OCI-LY1 (cell line): ENCODE results near the gene PDIK1L.

Experiments
- H2AFZ ChIP-seq: fragments of 200-600 bp; sonication (generic), shearing (Covaris generic); 2 replicates; pipeline ENCODE4 v1.6.0; 2014; ENCODE audit warnings: antibody characterized with exemption, mild to moderate bottlenecking, low read length
- H3F3A ChIP-seq: fragments of 200-600 bp; sonication (generic), shearing (Covaris generic); 2 replicates; pipeline ENCODE4 v1.6.0; 2014; ENCODE audit warnings: mild to moderate bottlenecking, antibody characterized with exemption, low read length, moderate library complexity; ENCODE audit not compliant: insufficient read depth
- H3K27ac ChIP-seq: fragments of 200-600 bp; sonication (generic); 2 replicates; pipeline ENCODE4 v1.5.1; 2014; ENCODE audit warnings: low read length, mixed run types, mild to moderate bottlenecking, low read depth; ENCODE audit not compliant: poor library complexity, severe bottlenecking
- H3K27me3 ChIP-seq: fragments of 200-600 bp; sonication (generic); 2 replicates; pipeline ENCODE4 v1.6.0; 2014; ENCODE audit warnings: antibody characterized with exemption, mild to moderate bottlenecking, low read length, moderate library complexity; ENCODE audit not compliant: insufficient read depth
- H3K36me3 ChIP-seq: fragments of 200-600 bp; sonication (generic); 2 replicates; pipeline ENCODE4 v1.6.1; 2014; ENCODE audit warnings: mild to moderate bottlenecking, antibody characterized with exemption, low read length, moderate library complexity, mixed read lengths; ENCODE audit not compliant: insufficient read depth
- H3K4me1 ChIP-seq: fragments of 200-600 bp; sonication (generic); 2 replicates; pipeline ENCODE4 v1.5.1; 2014; ENCODE audit warnings: mild to moderate bottlenecking, low read length, moderate library complexity; ENCODE audit not compliant: insufficient read depth, severe bottlenecking
- H3K4me2 ChIP-seq: fragments of 200-600 bp; sonication (generic), shearing (Covaris generic); 2 replicates; pipeline ENCODE4 v1.6.1; 2014; ENCODE audit warnings: low read length
- H3K4me3 ChIP-seq: fragments of 200-600 bp; sonication (generic); 2 replicates; pipeline ENCODE4 v1.5.1; 2014; ENCODE audit warnings: low read length, low read depth, mild to moderate bottlenecking, mixed read lengths; ENCODE audit not compliant: poor library complexity, severe bottlenecking
- H3K79me2 ChIP-seq: fragments of 200-600 bp; shearing (Covaris generic); 2 replicates; pipeline ENCODE4 v1.6.1; 2016; ENCODE audit warnings: mixed run types, low read length, mixed read lengths; ENCODE audit not compliant: insufficient read depth
- H3K9ac ChIP-seq: fragments of 200-600 bp; sonication (generic), shearing (Covaris generic); 2 replicates; pipeline ENCODE4 v1.6.1; 2014; ENCODE audit warnings: mild to moderate bottlenecking, low read length, mixed read lengths
- H3K9me2 ChIP-seq: fragments of 200-600 bp; sonication (generic), shearing (Covaris generic); 2 replicates; pipeline ENCODE4 v1.6.1; 2014; ENCODE audit warnings: low read depth, mild to moderate bottlenecking, low read length, mixed read lengths
- H3K9me3 ChIP-seq: fragments of 200-600 bp; shearing (Covaris generic); 2 replicates; pipeline ENCODE4 v1.6.1; 2014; ENCODE audit warnings: low read length, mixed read lengths
- H4K20me1 ChIP-seq: fragments of 200-600 bp; sonication (generic), shearing (Covaris generic); 2 replicates; pipeline ENCODE4 v1.6.0; 2016; ENCODE audit warnings: mild to moderate bottlenecking, low read length; ENCODE audit not compliant: insufficient read depth
- EZH2 ChIP-seq: fragments of 200-600 bp; sonication (generic), shearing (Covaris generic); IDR thresholded peaks from 2 replicates; pipeline ENCODE4 v1.8.0; 2017; ENCODE audit warnings: borderline replicate concordance, mixed run types, mild to moderate bottlenecking, antibody characterized with exemption, low read length, moderate library complexity, mixed read lengths
- TF ChIP-seq, protein P1 (sequence below): fragments of 200-600 bp; sonication (generic), shearing (Covaris generic); IDR thresholded peaks from 2 replicates; pipeline ENCODE4 v1.5.1; 2017; ENCODE audit warnings: mild to moderate bottlenecking, antibody characterized with exemption, low read length, moderate library complexity, mixed read lengths

The PDIK1L gene

GRCh38 chr1:26159743-26160039 lies 48.1 kb downstream of the PDIK1L start:
- Histone ChIP-seq H4K20me1 (no peaks in the 10 kb centered on the region), H3K36me3 (no peaks in the 10 kb centered on the region), H3K9me3 (no peaks in the 10 kb centered on the region), H3K4me2 (no peak overlapping the region), H2AFZ (no peak overlapping the region), H3K9ac (no peak overlapping the region), H3F3A (no peaks in the 10 kb centered on the region), H3K4me3 (no peak overlapping the region), H3K27ac (no peak overlapping the region), H3K9me2 (no peaks in the 10 kb centered on the region), H3K4me1 (peaks cover 9% of the 10 kb centered on the region), H3K27me3 (peaks cover 13% of the 10 kb centered on the region; the same call in 1 of the 2 replicates), H3K79me2 (no peaks in the 10 kb centered on the region)
- TF ChIP-seq EZH2 = no peak
- TF ChIP-seq, protein P1, sequence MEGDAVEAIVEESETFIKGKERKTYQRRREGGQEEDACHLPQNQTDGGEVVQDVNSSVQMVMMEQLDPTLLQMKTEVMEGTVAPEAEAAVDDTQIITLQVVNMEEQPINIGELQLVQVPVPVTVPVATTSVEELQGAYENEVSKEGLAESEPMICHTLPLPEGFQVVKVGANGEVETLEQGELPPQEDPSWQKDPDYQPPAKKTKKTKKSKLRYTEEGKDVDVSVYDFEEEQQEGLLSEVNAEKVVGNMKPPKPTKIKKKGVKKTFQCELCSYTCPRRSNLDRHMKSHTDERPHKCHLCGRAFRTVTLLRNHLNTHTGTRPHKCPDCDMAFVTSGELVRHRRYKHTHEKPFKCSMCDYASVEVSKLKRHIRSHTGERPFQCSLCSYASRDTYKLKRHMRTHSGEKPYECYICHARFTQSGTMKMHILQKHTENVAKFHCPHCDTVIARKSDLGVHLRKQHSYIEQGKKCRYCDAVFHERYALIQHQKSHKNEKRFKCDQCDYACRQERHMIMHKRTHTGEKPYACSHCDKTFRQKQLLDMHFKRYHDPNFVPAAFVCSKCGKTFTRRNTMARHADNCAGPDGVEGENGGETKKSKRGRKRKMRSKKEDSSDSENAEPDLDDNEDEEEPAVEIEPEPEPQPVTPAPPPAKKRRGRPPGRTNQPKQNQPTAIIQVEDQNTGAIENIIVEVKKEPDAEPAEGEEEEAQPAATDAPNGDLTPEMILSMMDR = no peak

GRCh38 chr1:26160527-26161414 lies 49.1 kb downstream of the PDIK1L start:
- Histone ChIP-seq H3K9me2 (no peaks in the 10 kb centered on the region), H3K27ac (no peak overlapping the region), H3K79me2 (no peaks in the 10 kb centered on the region), H3K9ac (no peak overlapping the region), H3F3A (no peaks in the 10 kb centered on the region), H3K4me3 (no peak overlapping the region), H3K9me3 (no peaks in the 10 kb centered on the region), H3K4me1 (peaks cover 9% of the 10 kb centered on the region), H3K4me2 (peak overlapping the region; percentile 40; the same call in 1 of the 2 replicates), H2AFZ (no peak overlapping the region), H3K27me3 (peaks cover 8% of the 10 kb centered on the region; the same call in 1 of the 2 replicates), H3K36me3 (no peaks in the 10 kb centered on the region), H4K20me1 (no peaks in the 10 kb centered on the region)
- TF ChIP-seq, protein P1 = no peak
- no peak for TF ChIP-seq EZH2

DNA sequence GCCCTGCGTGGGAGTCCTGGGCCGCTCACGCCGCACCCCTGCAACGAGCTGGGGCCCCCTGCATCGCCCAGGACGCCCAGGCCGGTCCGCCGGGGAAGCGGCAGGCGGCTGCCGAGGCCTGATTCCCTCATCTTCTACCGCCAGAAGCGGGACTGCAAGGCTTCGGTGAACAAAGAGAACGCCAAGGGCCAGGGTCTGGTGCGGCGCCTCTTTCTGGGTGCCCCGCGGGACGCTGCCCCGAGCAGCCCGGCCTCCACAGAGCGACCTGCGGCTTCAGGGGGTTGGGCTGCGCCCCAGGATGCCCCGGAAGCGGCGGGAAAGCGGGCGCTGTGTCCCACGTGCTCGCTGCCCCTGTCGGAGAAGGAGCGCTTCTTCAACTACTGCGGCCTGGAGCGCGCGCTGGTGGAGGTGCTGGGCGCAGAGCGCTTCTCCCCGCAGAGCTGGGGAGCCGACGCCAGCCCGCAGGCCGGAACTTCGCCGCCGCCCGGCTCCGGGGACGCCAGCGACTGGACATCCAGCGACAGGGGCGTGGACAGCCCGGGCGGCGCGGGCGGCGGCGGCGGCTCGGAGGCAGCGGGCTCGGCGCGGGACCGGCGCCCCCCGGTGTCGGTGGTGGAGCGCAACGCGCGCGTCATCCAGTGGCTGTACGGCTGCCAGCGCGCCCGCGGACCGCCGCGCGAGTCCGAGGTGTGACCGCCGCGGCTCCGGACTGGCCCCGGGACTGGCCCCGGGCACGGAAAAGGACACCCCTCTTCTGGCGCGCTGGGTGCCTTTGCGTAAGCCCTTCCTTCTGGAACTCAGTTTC lies 50.0 kb downstream of the PDIK1L start:
- H2AFZ ChIP-seq = no peak overlapping the region
- no peak overlapping the region for H3K27ac ChIP-seq

More for the DNA sequence above, 50.0 kb downstream of the PDIK1L start:
- peaks cover 7% of the 10 kb centered on the region; the same call in 1 of the 2 replicates for H3K27me3 ChIP-seq
- peak overlapping the region; percentile 32 for H3K4me3 ChIP-seq
- peaks cover 9% of the 10 kb centered on the region for H3K4me1 ChIP-seq
- TF ChIP-seq EZH2 = 0 out of 2 replicates have a peak, but pooled peaks have one; percentile 45
- TF ChIP-seq, protein P1 = no peak
- no peaks in the 10 kb centered on the region for H3K36me3 ChIP-seq
- no peaks in the 10 kb centered on the region for H3F3A ChIP-seq
- no peaks in the 10 kb centered on the region for H3K9me2 ChIP-seq
- H4K20me1 ChIP-seq = no peaks in the 10 kb centered on the region
- peak overlapping the region; percentile 40; the same call in 1 of the 2 replicates for H3K4me2 ChIP-seq
- no peaks in the 10 kb centered on the region for H3K9me3 ChIP-seq
- H3K9ac ChIP-seq = no peak overlapping the region
- H3K79me2 ChIP-seq = no peaks in the 10 kb centered on the region
